Cardiac muscle cell (in vitro differentiated cells and primary cell): Measurements from ENCODE around the gene PHLDB2. TPM values are rescaled to one million over a fixed set of nuclear protein-coding genes. Genes with fewer than 3 reads are reported as not detected.
A peak's percentile ranks its signal among the peaks of the same experiment; 100 is the strongest.

ENCODE experiments used
- DNase-seq, 2 donors: peaks; one replicate each; pipeline versions ENCODE4 v3.0.0 to v3.0.0-alpha.2; 2010 to 2017; ENCODE audit warnings: low read depth in 1 of 2, low spot score in 1 of 2
- H3K27ac ChIP-seq: fragments of 200-600 bp; sonication (generic); 2 replicates; pipeline ENCODE4 v1.5.1; 2016
- H3K27me3 ChIP-seq: fragments of 200-600 bp; sonication (generic); 2 replicates; pipeline ENCODE4 v1.6.0; 2016; ENCODE audit warnings: control low read depth
- H3K36me3 ChIP-seq: fragments of 200-600 bp; sonication (generic); 2 replicates; pipeline ENCODE4 v1.5.1; 2016; ENCODE audit warnings: control low read depth
- H3K4me1 ChIP-seq: fragments of 200-600 bp; sonication (generic); 2 replicates; pipeline ENCODE4 v1.8.1; 2017; ENCODE audit warnings: low read depth, mild to moderate bottlenecking, mixed run types
- H3K4me3 ChIP-seq: fragments of 200-600 bp; sonication (generic); 2 replicates; pipeline ENCODE4 v1.5.1; 2016; ENCODE audit warnings: mild to moderate bottlenecking
- H3K9me3 ChIP-seq: fragments of 200-600 bp; sonication (generic); 2 replicates; pipeline ENCODE4 v1.5.1; 2017; ENCODE audit warnings: low read depth, mild to moderate bottlenecking, control low read depth
- polyA plus RNA-seq: library from polyadenylated mRNA; unstranded; fragments of >200 nt; fragmentation: Nextera tagmentation; extraction: Ambion mirVana; gene quantifications from 2 replicates; pipeline ENCODE4 v1.2.1, GENCODE V29; 2016
- total RNA-seq: library from RNA; depleted of rRNA; stranded (reverse); fragments of >200 nt; gene quantifications from 2 replicates; pipeline ENCODE4 v1.2.3, GENCODE V29; 2016
- TF ChIP-seq, protein P1 (sequence below): IDR thresholded peaks from 2 replicates; pipeline ENCODE4 v1.5.1; 2012; ENCODE audit warnings: low read depth, mild to moderate bottlenecking, low read length

Gene PHLDB2
- total and polyA plus RNA-seq, 2 experiments from 2014 or later: 11.3 to 27.2 TPM

DNA sequence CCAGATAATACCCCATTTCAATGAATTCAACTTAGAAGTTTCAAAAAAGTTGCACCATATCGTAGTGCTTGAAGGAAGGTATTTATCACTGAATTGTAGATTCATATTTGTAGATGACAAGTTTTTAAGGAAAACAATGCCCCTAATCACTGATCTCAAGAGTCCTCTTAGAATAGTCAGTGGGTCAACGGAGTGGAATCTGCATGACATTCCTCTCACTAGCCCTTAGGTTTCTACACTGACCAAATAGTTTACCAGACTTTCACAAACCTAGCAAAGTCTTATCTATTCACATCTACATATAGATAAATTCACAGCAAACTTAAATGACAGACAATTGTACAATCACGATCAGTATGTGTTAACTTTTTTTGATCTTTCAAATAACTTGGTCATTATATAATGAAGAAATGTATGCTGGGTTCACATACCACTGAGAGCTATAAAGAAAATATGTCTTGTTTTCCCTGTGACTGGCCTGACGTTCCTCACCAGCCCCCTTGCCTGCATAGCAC is 35.7 kb upstream of the PHLDB2 start:
- Histone ChIP-seq H3K36me3 (no peaks in the 10 kb centered on the region), H3K27me3 (no peaks in the 10 kb centered on the region), H3K27ac (no peak overlapping the region), H3K4me1 (peaks cover 7% of the 10 kb centered on the region), H3K4me3 (no peak overlapping the region), H3K9me3 (no peaks in the 10 kb centered on the region)
- peak in 1 of 2 donors; percentile 5 for DNase-seq
- TF ChIP-seq, protein P1, sequence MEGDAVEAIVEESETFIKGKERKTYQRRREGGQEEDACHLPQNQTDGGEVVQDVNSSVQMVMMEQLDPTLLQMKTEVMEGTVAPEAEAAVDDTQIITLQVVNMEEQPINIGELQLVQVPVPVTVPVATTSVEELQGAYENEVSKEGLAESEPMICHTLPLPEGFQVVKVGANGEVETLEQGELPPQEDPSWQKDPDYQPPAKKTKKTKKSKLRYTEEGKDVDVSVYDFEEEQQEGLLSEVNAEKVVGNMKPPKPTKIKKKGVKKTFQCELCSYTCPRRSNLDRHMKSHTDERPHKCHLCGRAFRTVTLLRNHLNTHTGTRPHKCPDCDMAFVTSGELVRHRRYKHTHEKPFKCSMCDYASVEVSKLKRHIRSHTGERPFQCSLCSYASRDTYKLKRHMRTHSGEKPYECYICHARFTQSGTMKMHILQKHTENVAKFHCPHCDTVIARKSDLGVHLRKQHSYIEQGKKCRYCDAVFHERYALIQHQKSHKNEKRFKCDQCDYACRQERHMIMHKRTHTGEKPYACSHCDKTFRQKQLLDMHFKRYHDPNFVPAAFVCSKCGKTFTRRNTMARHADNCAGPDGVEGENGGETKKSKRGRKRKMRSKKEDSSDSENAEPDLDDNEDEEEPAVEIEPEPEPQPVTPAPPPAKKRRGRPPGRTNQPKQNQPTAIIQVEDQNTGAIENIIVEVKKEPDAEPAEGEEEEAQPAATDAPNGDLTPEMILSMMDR: no peak

DNA sequence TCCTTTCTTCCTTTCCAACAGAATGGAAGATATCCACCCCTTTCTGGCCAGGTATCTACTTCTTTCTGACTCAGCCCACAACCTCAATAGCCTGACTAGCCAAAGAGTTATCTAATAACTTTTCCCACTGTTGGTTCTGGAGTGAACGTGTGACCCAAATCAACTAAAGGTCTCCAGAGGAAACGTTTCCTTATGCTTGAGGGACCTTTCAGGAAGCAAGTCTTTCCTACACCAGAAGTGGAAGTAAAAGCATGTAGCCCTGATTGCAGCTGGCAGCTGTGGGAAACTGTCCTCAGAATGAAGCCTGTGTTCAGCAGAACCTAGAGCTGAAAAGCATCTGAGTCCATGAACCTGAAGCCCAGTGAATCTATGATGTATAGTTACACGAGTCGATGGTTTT is 34.7 kb upstream of the PHLDB2 start:
- TF ChIP-seq, protein P1: no peak
- DNase-seq: no peak
- no peak overlapping the region for H3K27ac ChIP-seq

DNA sequence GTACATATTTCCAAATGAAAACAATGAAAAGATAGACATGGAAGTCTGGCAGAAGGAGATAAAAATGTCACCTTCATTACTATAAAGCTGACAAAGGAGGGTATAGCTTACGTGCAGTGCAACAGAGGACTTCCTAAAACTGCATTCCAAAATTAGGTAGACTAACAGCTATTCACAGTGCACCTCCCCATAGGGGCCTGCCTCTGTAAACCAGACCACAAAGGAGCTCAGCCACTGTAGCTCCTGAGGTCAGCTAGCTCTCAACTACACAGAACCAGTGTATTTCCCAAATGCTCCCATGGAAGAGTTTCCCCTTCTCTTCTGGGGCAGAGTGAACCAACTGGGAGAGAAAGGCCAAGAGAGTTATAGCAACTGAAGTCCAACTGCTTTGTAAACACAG is 31.2 kb upstream of the PHLDB2 start:
- Histone ChIP-seq H3K4me3 (no peak overlapping the region), H3K27ac (no peak overlapping the region), H3K9me3 (no peaks in the 10 kb centered on the region), H3K27me3 (no peaks in the 10 kb centered on the region), H3K36me3 (no peaks in the 10 kb centered on the region), H3K4me1 (peaks cover 7% of the 10 kb centered on the region)
- no peak for DNase-seq
- TF ChIP-seq, protein P1: no peak

More for the DNA sequence above, 34.7 kb upstream of the PHLDB2 start:
- H3K27me3 ChIP-seq: no peaks in the 10 kb centered on the region
- H3K36me3 ChIP-seq: no peaks in the 10 kb centered on the region
- H3K4me1 ChIP-seq: peaks cover 7% of the 10 kb centered on the region
- H3K9me3 ChIP-seq: no peaks in the 10 kb centered on the region
- no peak overlapping the region for H3K4me3 ChIP-seq

DNA sequence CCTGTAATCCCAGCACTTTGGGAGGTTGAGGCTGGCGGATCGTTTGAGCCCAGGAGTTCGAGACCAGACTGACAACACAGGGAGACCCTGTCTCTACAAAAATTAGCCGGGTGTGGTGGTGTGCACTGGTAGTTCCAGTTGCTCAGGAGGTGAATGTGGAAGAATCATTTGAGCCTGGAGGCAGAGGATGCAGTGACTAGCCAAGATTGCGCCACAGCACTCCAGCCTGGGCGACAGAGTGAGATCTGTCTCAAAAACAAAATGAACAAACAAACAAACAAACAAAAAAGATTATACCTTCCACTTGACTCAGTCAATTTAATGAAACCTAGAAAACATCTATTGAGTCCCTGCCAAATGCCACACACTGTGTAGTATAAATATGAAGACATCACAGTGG is 30.5 kb upstream of the PHLDB2 start:
- Histone ChIP-seq H3K27me3 (no peaks in the 10 kb centered on the region), H3K36me3 (no peaks in the 10 kb centered on the region), H3K4me1 (peaks cover 4% of the 10 kb centered on the region), H3K27ac (no peak overlapping the region), H3K4me3 (no peak overlapping the region), H3K9me3 (no peaks in the 10 kb centered on the region)
- no peak for DNase-seq
- TF ChIP-seq, protein P1: no peak

DNA sequence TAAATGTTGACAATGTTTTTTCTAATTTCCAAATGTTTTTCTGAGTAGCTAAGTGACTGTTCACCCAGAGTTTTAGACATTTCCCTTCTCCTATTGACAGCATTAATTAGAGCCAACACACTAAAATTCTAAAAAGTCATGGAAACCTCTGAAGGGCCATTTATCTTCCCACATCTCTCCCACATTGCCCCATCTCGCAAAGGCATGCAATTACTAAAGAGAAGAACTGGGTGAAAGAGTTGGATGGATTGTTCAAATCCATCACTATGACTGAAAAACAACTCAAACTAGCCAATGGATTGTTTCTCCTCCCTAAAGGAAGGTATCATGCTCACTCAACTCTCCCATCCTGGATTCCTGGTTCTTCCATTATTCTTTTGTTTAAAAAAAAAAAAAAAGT is 30.0 kb upstream of the PHLDB2 start:
- TF ChIP-seq, protein P1: no peak

DNA sequence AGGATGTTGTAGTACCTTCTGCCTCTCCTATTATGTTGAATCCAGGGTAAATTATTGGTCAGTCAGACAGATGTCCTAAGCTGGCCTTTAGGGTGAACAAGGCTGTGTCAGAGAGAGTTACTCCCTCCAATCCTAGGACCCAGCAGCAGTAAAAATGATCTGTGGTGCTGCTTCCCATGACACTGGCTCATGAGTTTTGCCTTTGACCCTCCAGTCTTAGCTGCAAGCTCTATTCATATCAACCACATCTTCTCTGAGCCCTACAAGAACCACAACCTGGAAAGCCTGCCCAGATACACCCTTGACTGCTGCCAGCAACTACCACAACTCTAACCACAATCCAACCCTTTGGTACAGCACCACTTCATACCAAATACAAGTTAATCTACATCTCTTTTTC is 27.2 kb upstream of the PHLDB2 start:
- TF ChIP-seq, protein P1: no peak
- peak in 1 of 2 donors; percentile 63 for DNase-seq
- no peak overlapping the region for H3K27ac ChIP-seq

More for the DNA sequence above, 30.0 kb upstream of the PHLDB2 start:
- Histone ChIP-seq H3K27me3 (no peaks in the 10 kb centered on the region), H3K9me3 (no peaks in the 10 kb centered on the region), H3K4me3 (no peak overlapping the region), H3K27ac (no peak overlapping the region), H3K4me1 (no peaks in the 10 kb centered on the region), H3K36me3 (no peaks in the 10 kb centered on the region)
- no peak for DNase-seq

More for the DNA sequence above, 27.2 kb upstream of the PHLDB2 start:
- Histone ChIP-seq H3K9me3 (no peaks in the 10 kb centered on the region), H3K4me1 (no peaks in the 10 kb centered on the region), H3K4me3 (no peak overlapping the region), H3K36me3 (no peaks in the 10 kb centered on the region), H3K27me3 (no peaks in the 10 kb centered on the region)
